Cardiac septum (tissue), 1 donor: ENCODE results near the gene CCNL1. TPM values are rescaled to one million over a fixed set of nuclear protein-coding genes. Genes with fewer than 3 reads are reported as not detected.
"Not testable (repeated sequence)": the region's sequence is repeated elsewhere in the genome, so short reads cannot be mapped to it uniquely, and the experiment has no call there.

Source experiments
- DNase-seq: peaks from one replicate; pipeline ENCODE4 v3.0.0-alpha.2; 2020; ENCODE audit warnings: low spot score
- intact Hi-C: fragments of 100-400 bp; cut with DNase I; formaldehyde crosslinking; loops from one replicate; pipeline ENCODE4 v1.14.0; 2022
- total RNA-seq: library from RNA; stranded (reverse); fragmentation: NEBNext Ultra II Directional; extraction: Animal tissue kit (Norgen Biotek cat#: 25700); gene quantifications from one replicate; pipeline ENCODE4 v1.2.1, GENCODE V29; 2021
- donor health status: DM: no; HTN: no; CAD: no.

CCNL1 gene
- total RNA-seq, 1 donor from 2014 or later: 41.7 TPM

GRCh38 chr3:157113832-157114505 lies 46.0 kb downstream of the CCNL1 start:
- intact Hi-C loops: loop anchor here (2.0 kb wide), 1 partner anchor 25 kb away; no protein-coding TSS in a partner anchor
- no peak for DNase-seq

DNA sequence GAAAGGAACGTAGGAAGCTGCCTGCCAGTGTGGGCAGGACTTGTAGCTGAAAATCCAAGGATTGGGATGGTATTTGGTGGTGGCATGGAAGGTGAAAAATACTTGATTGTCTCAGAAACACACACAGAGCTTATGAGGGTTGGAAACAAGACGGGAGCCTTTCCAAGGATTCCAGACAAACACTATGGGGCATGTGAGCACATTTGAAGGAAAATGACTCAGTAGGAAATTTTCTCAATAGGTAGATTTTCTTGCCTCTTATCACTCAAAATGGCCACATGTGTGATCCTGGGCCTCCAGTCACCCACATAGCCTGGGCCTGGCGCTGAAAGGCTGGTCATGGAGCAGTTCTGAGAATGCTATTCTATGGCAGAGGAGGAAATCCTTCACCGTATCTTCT lies 47.4 kb downstream of the CCNL1 start:
- DNase-seq: no peak
- intact Hi-C loops: no loop called here

- DNase-seq: no peak
- intact Hi-C loops: no loop called here
These were observed 48.4 kb downstream of the CCNL1 start for GRCh38 chr3:157111518-157111917.

DNA sequence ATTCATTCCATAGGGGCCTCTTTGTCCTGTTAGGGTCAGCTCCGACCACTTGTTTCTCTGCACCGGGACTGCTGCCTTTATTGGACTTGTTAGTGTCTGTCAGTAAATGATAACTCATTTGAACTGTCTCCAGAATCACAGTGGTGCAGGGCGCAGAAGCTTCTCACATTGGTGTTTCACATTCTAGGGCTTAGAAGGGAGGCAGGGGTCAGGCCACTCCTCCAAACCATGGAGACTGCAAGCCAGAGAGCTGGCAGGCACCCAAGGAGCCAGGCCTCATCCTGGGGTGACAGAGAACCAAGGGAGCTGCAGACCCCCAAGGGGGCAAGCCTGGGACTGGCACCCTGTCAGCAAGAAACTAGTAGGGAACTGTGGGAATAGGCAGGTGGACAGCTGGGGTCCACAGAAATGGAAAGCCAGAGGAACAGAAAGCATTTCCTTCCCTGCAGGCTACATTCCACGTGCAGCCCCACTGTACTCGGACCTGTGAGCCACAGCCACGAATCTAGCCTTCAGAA lies 49.1 kb downstream of the CCNL1 start:
- intact Hi-C loops: no loop called here
- no peak for DNase-seq

GRCh38 chr3:157109267-157110141 lies 50.4 kb downstream of the CCNL1 start:
- DNase-seq: no peak
- intact Hi-C loops: no loop called here

DNA sequence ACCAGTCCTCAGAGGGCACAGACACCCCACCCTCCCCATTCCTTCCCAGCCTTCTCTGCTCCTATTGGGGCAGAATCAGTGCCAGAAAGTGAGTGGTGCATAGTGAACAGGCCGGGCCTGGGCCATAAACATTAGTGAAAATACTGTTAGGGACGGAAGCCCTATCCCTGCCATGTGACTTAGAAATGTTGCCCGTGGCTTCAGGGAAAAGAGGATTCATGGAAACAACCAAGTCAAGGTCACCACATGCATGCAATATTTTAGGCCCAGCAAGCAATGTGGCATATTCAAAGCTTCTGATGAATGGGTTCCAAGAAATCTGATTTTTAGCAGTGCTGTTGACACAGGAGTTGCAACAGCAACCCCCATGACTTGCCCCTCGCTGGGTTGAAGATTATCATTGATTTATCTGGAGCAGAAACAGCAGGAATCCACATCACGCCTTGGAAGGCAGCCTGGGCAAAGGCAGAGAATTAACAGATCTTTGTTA lies 52.3 kb downstream of the CCNL1 start:
- intact Hi-C loops: no loop called here
- DNase-seq: no peak

DNA sequence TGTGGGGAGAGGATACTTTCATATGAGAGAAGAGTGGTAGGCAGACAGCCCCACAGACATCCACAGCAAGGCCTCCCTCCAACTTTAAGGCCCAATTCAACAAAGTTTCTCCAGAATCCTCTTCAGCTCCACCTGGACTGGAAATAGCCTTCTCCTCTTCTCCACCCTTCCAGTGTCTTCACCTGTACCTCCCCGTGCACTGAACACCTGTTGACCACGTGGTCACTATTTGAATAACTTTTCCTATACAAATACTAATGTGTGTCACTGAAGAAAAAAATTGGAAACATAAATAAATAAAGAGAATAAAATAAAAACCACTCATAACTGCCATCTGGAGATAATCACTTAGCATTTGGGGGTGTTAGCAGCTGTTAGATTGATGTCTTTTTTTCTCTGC lies 52.9 kb downstream of the CCNL1 start:
- intact Hi-C loops: no loop called here
- no peak for DNase-seq

DNA sequence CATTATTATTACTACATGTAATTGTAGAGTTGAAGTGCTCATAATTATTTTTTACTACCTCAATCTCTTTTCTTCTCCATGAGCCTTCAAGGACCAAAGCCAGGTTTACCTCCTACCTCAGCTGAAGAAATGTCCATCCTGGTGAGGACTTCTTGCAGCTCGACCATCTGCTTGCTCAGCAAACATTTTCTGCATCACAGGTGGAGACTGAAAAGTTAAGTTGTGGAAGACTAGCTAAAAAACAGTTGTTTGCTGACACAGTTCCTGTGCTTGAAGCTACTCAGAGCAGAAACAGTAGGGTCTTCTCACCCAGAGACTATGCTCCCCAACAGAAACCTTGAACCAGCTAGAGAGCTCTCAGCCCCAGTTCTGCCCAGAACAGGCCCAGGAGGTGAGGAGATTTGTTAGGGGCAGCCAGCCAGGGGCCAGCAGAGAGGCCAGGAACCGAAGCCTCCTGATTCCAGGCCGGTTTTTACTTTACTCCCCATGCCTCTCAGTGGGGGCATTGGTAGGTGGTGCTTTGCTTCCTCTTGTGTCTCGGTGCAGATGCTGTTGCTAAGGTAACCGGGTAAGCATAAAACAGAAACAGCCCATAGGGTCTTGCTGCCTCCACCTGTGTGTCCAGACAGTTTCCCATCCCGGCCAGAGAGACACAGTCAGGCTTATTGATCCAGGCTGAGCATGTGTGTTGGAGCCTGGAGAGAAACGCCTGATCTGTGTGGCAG lies 54.9 kb downstream of the CCNL1 start:
- no peak for DNase-seq
- intact Hi-C loops: no loop called here

GRCh38 chr3:157104521-157104920 lies 55.4 kb downstream of the CCNL1 start:
- no peak for DNase-seq
- intact Hi-C loops: no loop called here

GRCh38 chr3:157103860-157104259 lies 56.1 kb downstream of the CCNL1 start:
- intact Hi-C loops: no loop called here
- DNase-seq: no peak

- DNase-seq: no peak
- intact Hi-C loops: no loop called here
These were observed 56.7 kb downstream of the CCNL1 start for GRCh38 chr3:157103280-157103679.

DNA sequence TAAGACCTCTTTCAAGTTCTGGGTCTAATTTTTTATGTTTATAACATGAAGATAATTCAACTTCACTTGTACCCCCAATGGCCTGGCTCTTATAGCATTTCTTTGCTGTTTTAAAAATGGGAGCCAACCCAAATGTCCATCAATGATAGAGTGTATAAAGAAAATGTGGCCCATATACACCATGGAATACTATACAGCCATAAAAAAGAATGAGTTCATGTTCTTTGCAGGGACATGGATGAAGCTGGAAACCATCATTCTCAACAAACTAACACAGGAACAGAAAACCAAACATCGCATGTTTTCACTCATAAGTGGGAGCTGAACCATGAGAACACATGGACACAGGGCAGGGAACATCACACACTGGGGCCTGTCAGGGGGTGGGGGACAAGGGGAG lies 57.4 kb downstream of the CCNL1 start:
- DNase-seq, intact Hi-C loops: not testable (repeated sequence)

GRCh38 chr3:157102098-157102497 lies 57.8 kb downstream of the CCNL1 start:
- no peak for DNase-seq
- intact Hi-C loops: no loop called here

DNA sequence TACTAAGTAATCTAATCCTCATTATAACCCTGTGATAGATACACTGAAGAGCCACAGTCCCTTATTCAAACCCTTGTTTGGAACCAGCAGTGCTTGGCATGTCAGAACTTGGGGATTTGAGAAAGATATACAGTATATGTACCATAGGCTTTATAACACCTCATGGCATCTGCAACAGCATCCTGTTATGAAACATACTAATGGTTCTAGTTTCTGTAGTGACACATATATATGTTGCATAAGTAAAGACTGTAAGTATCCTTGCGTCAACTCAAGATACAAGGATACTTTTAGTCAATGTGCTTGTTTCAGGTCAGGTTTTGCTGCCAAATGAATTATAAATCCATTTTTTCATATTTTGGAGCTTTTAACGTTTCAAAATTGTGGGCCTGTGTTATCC lies 58.5 kb downstream of the CCNL1 start:
- intact Hi-C loops: no loop called here
- no peak for DNase-seq

DNA sequence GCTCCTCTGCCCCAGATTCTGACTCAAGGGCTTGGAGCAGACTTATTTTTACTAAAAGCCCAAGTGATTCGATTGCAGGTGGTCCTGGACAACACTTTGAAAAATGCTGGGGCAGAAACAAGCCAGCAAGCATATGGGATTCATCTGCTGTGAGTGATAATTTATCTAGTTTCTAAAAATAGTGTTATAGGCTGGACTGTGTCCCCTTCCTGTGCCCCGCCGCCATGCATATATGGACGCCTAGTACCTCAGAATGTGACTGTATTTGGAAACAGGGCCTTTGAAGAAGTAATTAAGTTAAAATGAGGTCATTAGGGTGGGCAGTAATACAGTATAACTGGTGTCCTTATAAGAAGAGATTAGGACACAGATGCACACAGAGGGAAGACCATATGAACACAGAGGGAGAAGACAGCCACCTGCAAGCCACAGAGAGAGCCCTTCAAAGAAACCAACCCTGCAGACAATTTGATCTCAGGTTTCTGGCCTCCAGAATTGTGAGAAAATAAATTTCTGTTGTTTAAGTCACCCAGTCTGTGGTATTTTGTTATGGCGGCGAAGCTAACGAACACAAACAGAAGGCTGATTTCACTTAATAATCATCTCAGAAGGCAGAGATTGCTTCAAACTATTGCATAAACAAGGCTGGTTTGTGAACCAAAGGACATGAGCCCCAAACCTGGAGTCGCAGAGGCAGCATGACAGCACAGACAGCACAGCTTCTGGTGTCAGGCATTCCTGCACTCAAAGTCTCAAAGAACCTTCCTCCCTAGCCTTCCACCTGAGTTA lies 59.1 kb downstream of the CCNL1 start:
- intact Hi-C loops: no loop called here
- DNase-seq: no peak

DNA sequence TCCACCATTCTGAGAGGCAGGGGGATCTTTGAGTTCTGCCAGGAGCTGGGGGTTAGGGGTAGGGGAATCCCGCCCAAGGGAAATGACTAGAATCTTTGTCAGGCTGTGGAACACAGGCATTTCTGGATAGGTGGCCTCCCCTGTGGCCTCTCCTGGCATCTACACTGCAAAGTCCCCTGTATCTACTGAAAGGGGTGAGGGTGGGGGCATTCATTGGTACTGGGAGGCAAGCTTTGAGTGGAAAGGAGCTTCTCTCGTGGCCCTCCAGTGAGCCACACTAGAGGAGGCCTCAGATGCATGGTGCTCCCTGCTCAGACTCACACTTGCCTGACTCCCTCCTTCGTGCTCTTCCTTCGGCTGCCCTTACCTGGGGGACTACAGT lies 59.9 kb downstream of the CCNL1 start:
- intact Hi-C loops: no loop called here
- DNase-seq: no peak

DNA sequence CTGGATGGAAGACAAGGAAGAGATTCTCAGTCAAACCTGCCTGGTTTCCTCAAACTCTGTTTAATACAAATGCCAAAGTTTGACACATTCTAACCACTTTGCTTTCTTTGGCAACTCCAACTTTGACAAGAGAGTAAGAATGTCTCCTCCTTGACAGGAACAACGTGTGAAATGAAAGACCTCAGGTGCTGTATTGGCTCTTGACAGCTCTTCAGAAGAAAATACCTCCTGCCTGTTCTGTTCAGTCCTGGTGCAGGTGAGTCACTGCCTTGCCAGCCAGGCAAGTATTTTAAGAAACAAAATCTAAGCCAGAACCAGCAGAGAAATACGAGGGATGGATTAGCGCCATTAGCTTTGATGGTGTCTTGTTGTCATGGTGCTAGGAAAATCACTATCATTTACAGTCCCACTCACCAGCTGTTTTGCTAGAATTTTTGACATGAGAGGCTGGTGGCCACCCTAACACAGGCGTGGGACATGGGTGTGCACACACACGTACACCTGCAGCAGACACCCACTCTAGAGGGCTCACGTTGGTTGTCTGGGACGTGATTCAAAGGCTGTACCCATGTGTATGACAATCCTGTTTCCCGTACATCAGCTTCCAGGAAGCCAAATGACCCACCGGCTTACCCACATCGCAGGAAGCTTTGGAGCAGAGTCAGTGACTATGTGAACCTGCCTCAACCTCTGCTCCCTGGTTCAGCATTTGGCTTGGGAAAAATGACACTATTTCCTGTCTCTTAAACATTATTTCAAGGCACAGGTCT lies 60.4 kb downstream of the CCNL1 start:
- intact Hi-C loops: no loop called here
- DNase-seq: no peak

GRCh38 chr3:157098823-157099185 lies 61.1 kb downstream of the CCNL1 start:
- no peak for DNase-seq
- intact Hi-C loops: no loop called here
